Keratinocyte (primary cell): ENCODE results near the gene FLVCR2. TPM values are rescaled to one million over a fixed set of nuclear protein-coding genes. Genes with fewer than 3 reads are reported as not detected.

Experiments used
- DNase-seq: peaks from one replicate; pipeline ENCODE4 v3.0.0-alpha.2; 2011; ENCODE audit warnings: low read depth, missing footprints, low spot score
- FAIRE-seq: peaks from 2 replicates; lab custom pipeline; 2011; peaks lifted over from hg19 to GRCh38; lab: Jason Lieb, UNC
- H2AFZ ChIP-seq: 2 replicates; pipeline ENCODE4 v1.6.0; 2012; ENCODE audit warnings: low read length, control low read depth, inconsistent platforms; ENCODE audit not compliant: control insufficient read depth
- H3K27ac ChIP-seq: 2 replicates; pipeline ENCODE4 v1.5.1; 2011; ENCODE audit warnings: low read length; ENCODE audit not compliant: control insufficient read depth, insufficient read depth
- H3K27me3 ChIP-seq: 3 replicates; pipeline ENCODE4 v1.6.0; 2011; ENCODE audit warnings: low read length; ENCODE audit not compliant: control insufficient read depth, insufficient read depth; ENCODE audit errors: extremely low read depth
- H3K36me3 ChIP-seq, 2 experiments: 2 replicates in 1 of 2; 3 replicates in 1 of 2; pipeline ENCODE4 v1.5.1; 2011; ENCODE audit warnings: low read length in 2 of 2, mild to moderate bottlenecking in 1 of 2; ENCODE audit not compliant: control insufficient read depth in 2 of 2, insufficient read depth in 2 of 2; ENCODE audit errors: extremely low read depth in 1 of 2
- H3K4me1 ChIP-seq: 3 replicates; pipeline ENCODE4 v1.5.1; 2011; ENCODE audit warnings: low read length; ENCODE audit not compliant: control insufficient read depth, insufficient read depth; ENCODE audit errors: extremely low read depth
- H3K4me2 ChIP-seq: 3 replicates; pipeline ENCODE4 v1.6.0; 2011; ENCODE audit warnings: low read depth, low read length; ENCODE audit not compliant: control insufficient read depth, insufficient read depth; ENCODE audit errors: extremely low read depth
- H3K4me3 ChIP-seq, 3 experiments: fragments of 200-600 bp in 1 of 3; sonication (generic) in 1 of 3; 2 replicates in 2 of 3; 3 replicates in 1 of 3; pipeline ENCODE4 v1.5.1; 2011 to 2016; ENCODE audit warnings: low read length in 3 of 3, mild to moderate bottlenecking in 3 of 3, control low read depth in 2 of 3, inconsistent platforms in 1 of 3, low read depth in 1 of 3, mixed read lengths in 1 of 3, mixed run types in 1 of 3, moderate library complexity in 1 of 3; ENCODE audit not compliant: control insufficient read depth in 2 of 3, insufficient read depth in 2 of 3; ENCODE audit errors: extremely low read depth in 1 of 3
- H3K79me2 ChIP-seq: 2 replicates; pipeline ENCODE4 v1.6.0; 2012; ENCODE audit warnings: low read length; ENCODE audit not compliant: control insufficient read depth, insufficient read depth
- H3K9ac ChIP-seq: 3 replicates; pipeline ENCODE4 v1.6.0; 2011; ENCODE audit warnings: low read length; ENCODE audit not compliant: control insufficient read depth, insufficient read depth; ENCODE audit errors: extremely low read depth
- H3K9me1 ChIP-seq: 3 replicates; pipeline ENCODE4 v1.6.0; 2011; ENCODE audit warnings: low read length; ENCODE audit not compliant: control insufficient read depth, insufficient read depth; ENCODE audit errors: extremely low read depth
- H3K9me3 ChIP-seq: 2 replicates; pipeline ENCODE4 v1.5.1; 2012; ENCODE audit warnings: low read depth, low read length; ENCODE audit not compliant: control insufficient read depth
- H4K20me1 ChIP-seq: 3 replicates; pipeline ENCODE4 v1.6.0; 2011; ENCODE audit warnings: low read length; ENCODE audit not compliant: control insufficient read depth, insufficient read depth; ENCODE audit errors: extremely low read depth
- EZH2 ChIP-seq: IDR thresholded peaks from one replicate; pipeline ENCODE4 v1.6.1; 2012; ENCODE audit warnings: inconsistent platforms, mild to moderate bottlenecking, low read length, moderate library complexity
- dilution Hi-C: fragments of 300-500 bp; cut with MboI; formaldehyde crosslinking; loops from one replicate; pipeline ENCODE4 v1.7.0; 2020; ENCODE audit warnings: low sequenced_read_pairs; ENCODE audit not compliant: extremely low pct_ligation_motif_present
- polyA plus RNA-seq, 5 experiments: library from polyadenylated mRNA; depleted of rRNA in 3 of 5; stranded (reverse) in 3 of 5; stranded (forward) in 1 of 5; unstranded in 1 of 5; fragments of >200 nt; gene quantifications; 1 replicate in 1 of 5; 2 replicates in 3 of 5; 3 replicates in 1 of 5; pipeline versions ENCODE4 v1.2.1 to v1.2.3, GENCODE V29; 2011 to 2012; ENCODE audit warnings: missing spikeins in 2 of 5, low read depth in 1 of 5, low replicate concordance in 1 of 5
- TF ChIP-seq, protein P1 (sequence below), 3 experiments: IDR thresholded peaks in 1 of 3; conservative IDR thresholded peaks in 1 of 3; optimal IDR thresholded peaks in 1 of 3; 2 replicates in 2 of 3; 3 replicates in 1 of 3; pipeline versions ENCODE3 to v1.5.1; 2011; ENCODE audit warnings: low read length in 3 of 3, mild to moderate bottlenecking in 3 of 3, moderate library complexity in 2 of 3, control low read depth in 1 of 3, inconsistent platforms in 1 of 3; ENCODE audit not compliant: insufficient read depth in 2 of 3; ENCODE audit errors: extremely low read depth in 1 of 3

The FLVCR2 gene
- polyA plus RNA-seq, 1 donor (not counting 4 experiments of a cell fraction or from before 2014, with no cell fraction given) = 0.45 TPM

DNA sequence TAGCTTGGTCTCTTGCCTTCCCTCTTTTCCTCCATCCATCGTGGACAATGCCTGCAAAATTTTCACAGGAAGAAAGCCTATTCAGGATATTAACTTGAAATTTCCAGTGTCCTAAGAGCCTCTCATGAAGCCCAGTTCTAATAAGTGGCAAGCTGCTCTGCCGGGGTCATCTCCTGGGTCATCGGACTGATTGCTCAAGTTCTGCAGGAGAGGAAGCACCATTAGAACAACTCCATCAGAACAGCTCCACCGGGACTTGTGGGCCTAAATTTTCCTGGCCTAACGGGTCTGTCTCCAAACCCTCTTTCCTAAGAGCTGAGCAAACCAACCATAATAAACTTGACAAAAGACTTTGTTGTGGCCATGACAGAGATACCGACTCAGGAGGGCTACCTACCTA lies 68.3 kb downstream of the FLVCR2 start:
- no peak for DNase-seq
- no peak overlapping the region for H3K9ac ChIP-seq
- H3K9me1 ChIP-seq = no peaks in the 10 kb centered on the region
- no peak for FAIRE-seq
- no peaks in the 10 kb centered on the region for H3K4me1 ChIP-seq
- TF ChIP-seq EZH2 = no peak
- TF ChIP-seq, protein P1, sequence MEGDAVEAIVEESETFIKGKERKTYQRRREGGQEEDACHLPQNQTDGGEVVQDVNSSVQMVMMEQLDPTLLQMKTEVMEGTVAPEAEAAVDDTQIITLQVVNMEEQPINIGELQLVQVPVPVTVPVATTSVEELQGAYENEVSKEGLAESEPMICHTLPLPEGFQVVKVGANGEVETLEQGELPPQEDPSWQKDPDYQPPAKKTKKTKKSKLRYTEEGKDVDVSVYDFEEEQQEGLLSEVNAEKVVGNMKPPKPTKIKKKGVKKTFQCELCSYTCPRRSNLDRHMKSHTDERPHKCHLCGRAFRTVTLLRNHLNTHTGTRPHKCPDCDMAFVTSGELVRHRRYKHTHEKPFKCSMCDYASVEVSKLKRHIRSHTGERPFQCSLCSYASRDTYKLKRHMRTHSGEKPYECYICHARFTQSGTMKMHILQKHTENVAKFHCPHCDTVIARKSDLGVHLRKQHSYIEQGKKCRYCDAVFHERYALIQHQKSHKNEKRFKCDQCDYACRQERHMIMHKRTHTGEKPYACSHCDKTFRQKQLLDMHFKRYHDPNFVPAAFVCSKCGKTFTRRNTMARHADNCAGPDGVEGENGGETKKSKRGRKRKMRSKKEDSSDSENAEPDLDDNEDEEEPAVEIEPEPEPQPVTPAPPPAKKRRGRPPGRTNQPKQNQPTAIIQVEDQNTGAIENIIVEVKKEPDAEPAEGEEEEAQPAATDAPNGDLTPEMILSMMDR (optimal IDR thresholded peaks at IDR 0.05 in 1 of 3, IDR thresholded peaks at IDR 0.05 in 1 of 3, conservative IDR thresholded peaks at IDR 0.05 in 1 of 3; ENCODE audit: extremely low read depth in 1 of 3, insufficient read depth in 2 of 3, low read length in 3 of 3) = no peak
- no peaks in the 10 kb centered on the region for H3K9me3 ChIP-seq
- peaks cover 17 to 28% of the 10 kb centered on the region in 2 experiments for H3K36me3 ChIP-seq
- no peak overlapping the region for H3K27ac ChIP-seq
- H3K27me3 ChIP-seq = no peaks in the 10 kb centered on the region
- dilution Hi-C loops = no loop called here
- H2AFZ ChIP-seq = no peak overlapping the region
- H3K79me2 ChIP-seq = no peaks in the 10 kb centered on the region
- no peaks in the 10 kb centered on the region for H4K20me1 ChIP-seq
- no peak overlapping the region for H3K4me2 ChIP-seq
- H3K4me3 ChIP-seq = no peak overlapping the region

DNA sequence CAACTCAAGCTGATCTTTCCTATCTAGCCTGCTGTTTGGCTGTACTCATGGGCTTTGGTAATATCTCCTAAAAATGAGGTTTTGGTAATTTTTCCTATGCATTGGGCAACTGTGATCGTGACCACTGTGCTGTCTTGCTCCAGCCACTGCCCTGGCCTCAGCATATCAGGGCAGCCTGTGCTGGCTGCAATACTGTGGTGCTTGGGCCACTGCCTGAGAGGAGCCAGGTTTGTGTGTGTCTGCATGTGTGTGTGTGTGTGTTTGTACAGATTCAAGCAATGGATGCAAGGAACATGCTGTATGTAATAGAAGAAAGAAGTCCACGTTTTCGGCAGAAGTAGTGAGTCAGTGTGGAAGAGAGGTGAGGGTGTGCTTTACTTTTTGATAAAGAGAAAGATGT lies 69.2 kb downstream of the FLVCR2 start:
- peaks cover 25 to 33% of the 10 kb centered on the region in 2 experiments for H3K36me3 ChIP-seq
- H3K9ac ChIP-seq = no peak overlapping the region
- H3K27ac ChIP-seq = no peak overlapping the region
- no peaks in the 10 kb centered on the region for H3K27me3 ChIP-seq
- no peak overlapping the region for H3K4me2 ChIP-seq
- no peak for TF ChIP-seq EZH2
- TF ChIP-seq, protein P1 (optimal IDR thresholded peaks at IDR 0.05 in 1 of 3, IDR thresholded peaks at IDR 0.05 in 1 of 3, conservative IDR thresholded peaks at IDR 0.05 in 1 of 3; ENCODE audit: extremely low read depth in 1 of 3, insufficient read depth in 2 of 3, low read length in 3 of 3) = no peak
- no peaks in the 10 kb centered on the region for H3K4me1 ChIP-seq
- DNase-seq (no peak), FAIRE-seq (no peak)
- H3K4me3 ChIP-seq = no peak overlapping the region
- dilution Hi-C loops = no loop called here
- H4K20me1 ChIP-seq = no peaks in the 10 kb centered on the region
- H3K9me3 ChIP-seq = no peaks in the 10 kb centered on the region
- no peaks in the 10 kb centered on the region for H3K9me1 ChIP-seq
- no peak overlapping the region for H2AFZ ChIP-seq
- H3K79me2 ChIP-seq = no peaks in the 10 kb centered on the region
